ENCODE results near the gene RASA1. TPM values are rescaled to one million over a fixed set of nuclear protein-coding genes. Genes with fewer than 3 reads are reported as not detected.

RASA1 gene
- total RNA-seq, 2 donors from 2014 or later: 50.9 to 63.0 TPM

GRCh38 chr5:87438231-87438630 is 170.5 kb downstream of the RASA1 start:
- DNase-seq: no peak
- no peak overlapping the region for H3K4me3 Mint-ChIP-seq
- no peak overlapping the region for H3K4me3 ChIP-seq (ENCODE audit: low read length)
- no peak overlapping the region for H3K9ac ChIP-seq (ENCODE audit: extremely low read depth, low read length, poor library complexity, severe bottlenecking)
- H3K4me1 ChIP-seq (ENCODE audit: control insufficient read depth, insufficient read depth, low read length): no peaks in the 10 kb centered on the region
- no peak overlapping the region for H3K27ac Mint-ChIP-seq
- no peaks in the 10 kb centered on the region for H3K36me3 ChIP-seq (ENCODE audit: control insufficient read depth, insufficient read depth, low read length)
- H3K4me1 Mint-ChIP-seq: no peaks in the 10 kb centered on the region
- H3K9me3 ChIP-seq (ENCODE audit: control insufficient read depth, low read length): no peaks in the 10 kb centered on the region
- peaks cover 5% of the 10 kb centered on the region for H3K9me3 Mint-ChIP-seq
- 77 to 88% methylated on average over 2 of the region's 2 CpGs for WGBS, 2 experiments (ENCODE audit: insufficient coverage in 1 of 2, insufficient read length in 1 of 2)
- TF ChIP-seq CTCF (conservative IDR thresholded peaks at IDR 0.05): no peak
- H3K27me3 Mint-ChIP-seq (ENCODE audit: insufficient read depth): no peaks in the 10 kb centered on the region
- no peaks in the 10 kb centered on the region for H3K36me3 Mint-ChIP-seq (ENCODE audit: low read depth)
- H3K27me3 ChIP-seq (ENCODE audit: control insufficient read depth, insufficient read depth, low read length, poor library complexity, severe bottlenecking): no peaks in the 10 kb centered on the region
- no peak overlapping the region for H3K27ac ChIP-seq (ENCODE audit: low read depth, low read length)

Other genes starting within 250 kb of the RASA1 start
- 10 to 100 TPM; 34.4 to 37.7 TPM for gene CCNH, start 145.0 kb downstream of the RASA1 start, total RNA-seq